Activated T-helper 9 cell treated with anti-CD3 and anti-CD28 coated beads, Interleukin-2, amount 50 U/mL, for 16 hours (primary cell): Measurements from ENCODE around the gene SLC25A24.
"Not testable (repeated sequence)": the region's sequence is repeated elsewhere in the genome, so short reads cannot be mapped to it uniquely, and the experiment has no call there.

Experiments used
- DNase-seq: peaks from one replicate; pipeline ENCODE4 v3.0.0-alpha.2; 2020; ENCODE audit warnings: low read depth

Gene SLC25A24

GRCh38 chr1:108199781-108200686 lies at the start of gene SLC25A24:
Gene SLC25A24, minus strand, starts transcription at chr1:108200343. Its CDS starts 205 bp downstream, at chr1:108200138.
- peak; percentile 63 for DNase-seq

GRCh38 chr1:108243976-108244375 lies 43.8 kb upstream of the SLC25A24 start, which contains the start of gene NBPF4:
Gene NBPF4, minus strand, starts transcription at chr1:108244076. Its CDS starts 315 bp downstream, at chr1:108243761.
- not testable (repeated sequence) for DNase-seq

GRCh38 chr1:108239426-108239825 lies 39.3 kb upstream of the SLC25A24 start:
- not testable (repeated sequence) for DNase-seq

- not testable (repeated sequence) for DNase-seq
Observed at GRCh38 chr1:108235308-108235707, 35.2 kb upstream of the SLC25A24 start.

- not testable (repeated sequence) for DNase-seq
Observed at GRCh38 chr1:108232183-108232582, 32.0 kb upstream of the SLC25A24 start.

GRCh38 chr1:108229976-108230375 lies 29.8 kb upstream of the SLC25A24 start:
- not testable (repeated sequence) for DNase-seq

GRCh38 chr1:108227772-108228171 lies 27.6 kb upstream of the SLC25A24 start:
- DNase-seq: not testable (repeated sequence)

GRCh38 chr1:108226855-108227254 lies 26.7 kb upstream of the SLC25A24 start:
- DNase-seq: not testable (repeated sequence)

GRCh38 chr1:108223226-108223625 lies 23.1 kb upstream of the SLC25A24 start:
- not testable (repeated sequence) for DNase-seq

- not testable (repeated sequence) for DNase-seq
Observed at GRCh38 chr1:108217515-108218174, 17.5 kb upstream of the SLC25A24 start.

GRCh38 chr1:108217007-108217406 lies 16.9 kb upstream of the SLC25A24 start:
- not testable (repeated sequence) for DNase-seq

GRCh38 chr1:108216028-108216890 lies 16.1 kb upstream of the SLC25A24 start:
- DNase-seq: not testable (repeated sequence)

GRCh38 chr1:108214641-108215465 lies 14.7 kb upstream of the SLC25A24 start:
- DNase-seq: not testable (repeated sequence)

- DNase-seq: no peak
Observed at GRCh38 chr1:108211014-108211413, 10.9 kb upstream of the SLC25A24 start.

- DNase-seq: no peak
Observed at GRCh38 chr1:108209456-108210108, 9.4 kb upstream of the SLC25A24 start.

- no peak for DNase-seq
Observed at GRCh38 chr1:108208724-108209446, 8.7 kb upstream of the SLC25A24 start.

- DNase-seq: not testable (repeated sequence)
Observed at GRCh38 chr1:108203582-108203981, 3.4 kb upstream of the SLC25A24 start.

GRCh38 chr1:108201687-108202086 lies 1.5 kb upstream of the SLC25A24 start:
- DNase-seq: no peak

- peak; percentile 16 for DNase-seq
Observed at GRCh38 chr1:108200687-108201051, 526 bp upstream of the SLC25A24 start.

GRCh38 chr1:108199201-108199691 lies 897 bp downstream of the SLC25A24 start:
- no peak for DNase-seq
